HG03196 (cell line): ENCODE results near the gene GABARAP.

Source experiments
- ATAC-seq: cut with Tn5 transposase; IDR thresholded peaks from one replicate; pipeline ENCODE4 v1.9.1; 2021; ENCODE audit not compliant: unreplicated experiment

The GABARAP gene

GRCh38 chr17:7241090-7241733 is 1.0 kb downstream of the GABARAP start:
- no peak for ATAC-seq

GRCh38 chr17:7240375-7240774 is 1.9 kb downstream of the GABARAP start:
- no peak for ATAC-seq

GRCh38 chr17:7239091-7240027 is 2.9 kb downstream of the GABARAP start, which contains the start of gene PHF23:
TSS of gene PHF23 (minus strand) at chr17:7239457. CDS start at chr17:7239279, 178 bp downstream.
- peak; percentile 51 for ATAC-seq

- ATAC-seq = no peak
These were observed 3.7 kb downstream of the GABARAP start for GRCh38 chr17:7238420-7239090.

DNA sequence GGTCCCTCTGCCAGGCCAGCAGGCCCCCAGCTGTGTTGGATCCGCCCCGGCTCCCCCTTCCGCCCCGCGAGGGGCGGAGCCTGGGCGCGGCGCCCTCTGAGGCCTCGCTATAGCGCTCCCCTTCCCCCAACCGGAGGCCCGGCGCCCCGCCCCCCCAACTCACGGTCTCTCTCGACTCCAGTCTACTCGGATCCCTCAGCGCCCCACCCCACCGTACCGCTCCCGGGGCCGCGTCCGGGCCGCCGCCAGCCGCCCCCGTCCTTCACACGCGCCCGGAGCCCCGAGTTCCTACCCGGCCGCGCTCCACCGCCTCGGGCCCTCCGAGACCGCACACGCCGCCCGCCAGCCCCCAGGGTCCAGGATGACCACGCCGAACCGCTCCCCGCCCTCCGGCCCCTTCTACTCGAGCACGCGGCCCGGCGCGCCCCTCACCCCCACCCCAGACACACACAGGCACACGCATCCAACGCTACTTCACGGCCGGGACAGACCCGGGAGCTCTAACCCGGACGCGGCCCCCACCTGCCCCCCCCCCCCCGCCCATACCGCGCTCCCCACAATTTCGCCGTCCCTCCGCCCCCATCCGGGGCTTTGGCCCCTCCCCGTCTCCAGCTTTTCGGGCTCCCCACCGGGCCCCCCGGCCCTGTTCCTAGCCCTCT is 4.4 kb downstream of the GABARAP start:
- ATAC-seq = no peak

DNA sequence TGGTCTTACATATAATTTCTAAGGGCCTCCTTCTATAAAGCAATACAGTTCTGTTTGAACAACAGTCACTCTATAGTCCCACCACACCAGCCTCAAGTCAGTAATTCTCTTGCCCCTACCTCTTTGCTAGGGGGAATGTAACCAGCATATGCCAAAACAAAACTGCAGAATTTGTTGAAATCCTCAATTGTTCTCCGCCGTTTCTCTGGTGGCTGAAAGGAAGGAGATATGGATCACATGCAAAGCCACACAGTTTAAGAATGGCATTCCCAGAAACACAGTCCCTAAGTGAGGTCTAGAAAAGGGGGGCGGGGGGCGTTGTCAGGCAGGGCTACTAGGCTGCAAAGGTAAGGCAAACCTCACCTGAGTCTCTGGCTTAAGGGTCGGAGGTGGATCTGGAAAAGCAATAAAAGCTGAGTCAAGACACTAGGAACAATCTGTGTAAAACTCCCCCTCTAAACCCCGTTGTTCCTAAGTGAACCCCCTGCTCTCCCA is 4.9 kb downstream of the GABARAP start:
- ATAC-seq = no peak

GRCh38 chr17:7236808-7237207 is 5.4 kb downstream of the GABARAP start:
- no peak for ATAC-seq

DNA sequence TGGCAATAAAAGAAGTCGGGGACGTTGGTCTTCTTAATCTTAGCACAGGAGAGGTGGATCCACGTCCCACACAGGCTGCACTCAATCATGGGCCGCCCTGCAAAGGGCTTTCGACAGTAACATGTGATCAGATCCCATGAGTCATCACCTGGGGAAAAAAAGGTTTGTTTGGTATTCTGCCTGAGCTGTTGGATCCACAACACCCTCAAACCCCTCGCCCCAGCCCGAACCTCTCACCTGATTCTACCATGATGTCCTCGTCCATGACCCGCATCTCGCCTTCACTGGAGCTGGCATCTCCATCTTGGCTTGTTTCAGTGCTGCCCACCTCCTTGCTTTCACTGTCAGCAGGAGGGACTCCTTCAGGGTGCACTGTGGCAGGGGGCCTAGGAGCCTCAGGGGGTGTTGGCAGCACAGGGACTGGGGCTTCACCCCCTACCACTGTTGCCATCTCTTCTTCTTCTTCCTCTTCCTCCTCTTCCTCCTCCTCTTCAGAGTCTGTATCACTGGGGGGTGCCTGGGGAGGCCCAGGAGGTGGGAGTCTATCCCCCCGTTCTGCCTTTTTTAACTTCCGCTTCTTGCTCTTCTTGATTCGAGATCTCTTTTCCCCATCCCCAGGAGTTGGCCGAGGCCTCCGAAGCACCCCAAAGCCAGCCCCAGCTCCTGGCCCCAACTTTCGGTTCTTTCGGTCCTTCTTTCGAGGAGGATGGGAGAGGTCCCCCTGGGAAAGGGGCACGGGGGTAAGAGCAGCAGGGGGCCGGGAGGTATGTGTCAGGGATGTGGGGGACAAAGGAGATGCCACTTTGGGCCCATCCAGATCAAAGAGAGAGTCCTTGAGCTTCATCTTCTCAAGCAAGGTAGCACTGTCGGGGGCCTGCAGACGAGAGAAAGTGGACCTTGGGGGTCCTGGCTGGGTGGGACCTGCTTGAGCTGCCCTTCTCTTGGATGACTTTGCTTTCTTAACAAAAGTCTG is 6.3 kb downstream of the GABARAP start:
- no peak for ATAC-seq

GRCh38 chr17:7234083-7234951 is 7.9 kb downstream of the GABARAP start, which contains the start of gene DVL2:
TSS of gene DVL2 (minus strand) at chr17:7234517. CDS start at chr17:7234262, 255 bp downstream.
- ATAC-seq = peak; percentile 43

GRCh38 chr17:7233701-7234082 is 8.6 kb downstream of the GABARAP start:
- no peak for ATAC-seq

DNA sequence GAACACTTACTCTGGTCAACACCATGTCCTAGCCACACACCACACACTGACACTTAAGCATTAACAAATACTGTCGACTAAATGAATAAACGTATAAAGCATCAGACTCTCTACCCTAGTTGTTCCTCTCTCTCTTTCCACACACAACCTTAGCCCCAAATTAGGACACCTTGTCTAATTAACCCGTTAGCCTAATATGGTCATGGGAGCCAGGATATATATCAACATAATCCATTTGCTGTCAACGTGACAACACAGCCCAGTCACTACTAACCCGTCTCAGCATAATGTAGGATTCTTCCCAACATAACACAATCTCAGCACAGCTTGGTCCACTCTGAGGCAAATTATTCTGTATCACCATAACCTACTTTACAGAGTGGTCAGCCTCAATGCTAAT is 10.1 kb downstream of the GABARAP start:
- no peak for ATAC-seq

DNA sequence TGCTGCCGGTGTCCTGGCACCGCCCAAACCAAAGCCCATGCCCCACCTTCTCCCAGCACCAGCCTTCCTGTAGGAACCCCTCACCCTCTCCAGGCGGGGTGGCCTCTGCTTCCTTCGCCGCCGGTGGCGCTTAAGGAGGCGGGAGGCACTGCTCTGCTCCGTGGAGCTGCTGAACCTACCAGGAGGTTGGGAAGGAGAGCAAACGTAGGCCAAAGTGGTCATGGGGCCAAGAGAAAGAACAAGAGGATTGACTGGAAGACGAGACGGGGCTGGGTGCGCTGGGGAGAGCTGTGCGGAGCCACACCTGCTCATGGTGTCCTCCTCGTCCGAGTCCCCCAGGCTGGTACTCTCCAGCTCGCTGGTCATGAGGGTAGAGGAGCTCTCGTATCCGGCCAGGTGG is 12.7 kb downstream of the GABARAP start:
- no peak for ATAC-seq

DNA sequence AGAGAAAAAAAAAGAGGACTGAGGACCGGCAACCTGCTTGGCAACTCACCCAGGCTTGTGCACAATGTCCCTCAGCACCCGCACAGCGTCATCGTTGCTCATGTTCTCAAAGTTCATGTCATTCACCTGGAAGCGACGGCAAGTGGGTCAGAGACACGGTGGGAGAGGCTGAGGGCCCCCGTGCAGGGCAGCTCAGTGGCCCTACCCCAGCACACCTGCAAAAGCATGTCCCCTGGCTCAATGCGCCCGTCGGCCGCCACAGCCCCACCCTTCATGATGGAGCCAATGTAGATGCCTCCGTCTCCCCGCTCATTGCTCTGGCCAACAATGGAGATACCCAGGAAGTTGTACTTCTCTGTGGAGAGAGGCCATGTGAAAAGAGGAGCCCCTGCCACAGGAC is 13.3 kb downstream of the GABARAP start:
- ATAC-seq = no peak

DNA sequence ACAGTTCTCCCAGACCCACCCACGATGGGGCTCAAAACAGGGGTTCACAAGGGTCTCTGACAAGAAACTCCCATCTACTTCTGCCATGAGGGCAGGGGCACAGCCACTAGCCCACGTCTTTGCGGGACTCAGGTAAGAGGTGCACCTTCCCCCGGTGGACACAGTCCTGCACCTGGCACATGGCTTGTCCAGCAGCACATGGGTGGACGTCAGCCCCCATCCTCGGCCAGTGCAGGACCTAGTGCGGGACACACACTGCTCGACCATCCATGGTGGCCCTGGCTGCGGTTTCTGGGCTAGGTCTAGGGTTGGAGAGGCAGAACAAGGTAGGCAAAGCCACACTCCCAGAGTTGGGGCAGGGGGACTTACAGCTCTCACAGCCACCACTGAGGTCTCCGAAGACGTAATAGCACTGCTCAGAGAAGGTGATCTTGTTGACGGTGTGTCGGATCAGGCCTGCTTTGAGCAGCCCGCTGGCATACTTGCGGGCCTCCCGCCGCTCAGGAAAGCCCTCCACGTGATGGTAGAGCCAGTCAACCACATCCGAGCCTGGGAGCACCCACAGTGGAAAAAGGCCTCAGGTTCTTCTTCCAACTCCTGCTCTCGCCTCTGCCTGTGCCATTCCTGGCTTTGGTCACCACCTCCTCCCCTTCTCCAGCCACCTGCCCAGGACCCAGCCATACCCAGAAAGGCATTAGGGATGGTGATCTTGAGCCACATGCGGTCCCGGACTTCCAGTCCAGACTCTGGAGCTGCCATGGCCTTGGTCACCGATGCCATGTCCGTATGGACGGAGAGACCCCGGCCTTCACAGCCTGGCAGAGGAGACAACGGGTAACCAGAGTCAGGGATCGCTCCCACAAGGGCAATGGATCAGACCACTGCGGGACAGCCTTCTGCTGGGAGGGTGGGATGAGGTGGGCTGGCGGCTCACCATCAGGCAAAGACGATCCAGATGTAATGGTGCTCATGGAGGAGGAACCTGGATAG is 15.2 kb downstream of the GABARAP start:
- ATAC-seq = no peak

DNA sequence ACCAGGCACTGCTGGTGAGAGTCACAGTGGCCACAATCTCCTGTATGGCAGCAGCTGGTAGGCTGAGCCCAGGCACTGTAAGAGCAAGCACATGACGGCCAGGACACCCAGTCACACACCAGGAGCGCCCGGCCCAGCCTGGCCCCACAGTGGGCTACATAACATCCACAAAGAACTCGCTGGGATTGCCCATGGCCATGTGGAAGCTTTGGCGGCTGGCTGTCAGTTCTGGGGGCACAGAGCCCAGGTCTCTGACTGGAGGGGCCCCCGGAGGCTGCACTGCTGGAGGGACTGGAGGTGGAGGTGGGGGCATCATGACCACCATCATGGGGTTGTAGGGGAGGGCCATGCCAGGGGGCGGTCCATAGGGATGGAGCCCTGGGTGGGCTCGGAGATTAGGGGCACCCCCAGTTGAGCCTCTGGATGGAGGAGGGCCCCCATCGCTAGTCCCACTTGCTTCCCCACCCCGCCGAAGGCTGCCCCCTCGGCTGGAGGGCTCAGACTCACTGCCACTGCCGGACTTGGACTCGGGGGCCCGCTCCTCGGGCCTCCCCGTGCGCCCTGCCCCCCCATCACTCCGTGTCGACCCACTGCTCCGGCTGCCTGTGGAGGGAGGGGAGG is 16.4 kb downstream of the GABARAP start:
- no peak for ATAC-seq

DNA sequence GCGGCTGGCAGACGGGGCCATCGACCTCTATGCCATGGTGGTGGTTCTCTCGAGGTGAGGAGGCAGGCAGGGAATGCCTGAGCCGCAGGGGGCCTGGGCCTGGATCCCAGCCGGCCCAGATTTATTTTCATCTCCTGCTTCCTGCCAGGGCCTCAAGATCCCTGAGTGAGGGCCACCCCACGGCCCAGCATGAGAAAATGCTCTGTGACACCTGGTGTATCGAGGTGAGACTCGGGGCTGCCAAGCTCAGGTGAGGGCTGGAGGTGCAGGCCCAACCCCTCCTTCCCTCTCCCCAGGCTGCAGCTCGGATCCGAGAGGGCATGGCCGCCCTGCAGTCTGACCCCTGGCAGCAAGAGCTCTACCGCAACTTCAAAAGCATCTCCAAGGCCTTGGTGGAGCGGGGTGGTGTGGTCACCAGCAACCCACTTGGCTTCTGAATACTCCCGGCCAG is 17.6 kb downstream of the GABARAP start:
- ATAC-seq = no peak

DNA sequence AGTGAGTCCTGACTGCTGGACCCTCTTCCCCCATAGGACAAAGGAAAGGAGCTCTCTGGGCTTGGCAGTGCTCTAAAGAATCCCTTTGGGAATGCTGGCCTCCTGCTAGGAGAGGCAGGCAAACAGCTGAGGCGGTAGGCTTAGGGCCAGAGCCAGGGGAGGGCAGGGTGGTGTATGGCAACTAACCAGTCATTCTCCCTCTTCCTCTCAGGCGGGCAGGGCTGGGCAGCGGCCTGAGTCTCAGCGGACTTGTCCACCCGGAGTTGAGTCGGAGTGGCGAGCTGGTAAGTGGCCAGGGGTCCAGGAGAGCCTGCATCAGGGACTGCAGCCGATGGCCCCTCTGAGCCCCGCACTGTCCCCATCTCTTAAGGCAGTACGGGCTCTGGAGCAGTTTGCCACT is 18.1 kb downstream of the GABARAP start:
- ATAC-seq = no peak
